HG02763 (cell line): ENCODE results near the gene NPEPL1.
"Not testable (repeated sequence)": the region's sequence is repeated elsewhere in the genome, so short reads cannot be mapped to it uniquely, and the experiment has no call there.

Source experiments
- ATAC-seq: cut with Tn5 transposase; IDR thresholded peaks from one replicate; pipeline ENCODE4 v1.9.1; 2021; ENCODE audit warnings: mild to moderate bottlenecking, moderate library complexity; ENCODE audit not compliant: unreplicated experiment

Gene NPEPL1

DNA sequence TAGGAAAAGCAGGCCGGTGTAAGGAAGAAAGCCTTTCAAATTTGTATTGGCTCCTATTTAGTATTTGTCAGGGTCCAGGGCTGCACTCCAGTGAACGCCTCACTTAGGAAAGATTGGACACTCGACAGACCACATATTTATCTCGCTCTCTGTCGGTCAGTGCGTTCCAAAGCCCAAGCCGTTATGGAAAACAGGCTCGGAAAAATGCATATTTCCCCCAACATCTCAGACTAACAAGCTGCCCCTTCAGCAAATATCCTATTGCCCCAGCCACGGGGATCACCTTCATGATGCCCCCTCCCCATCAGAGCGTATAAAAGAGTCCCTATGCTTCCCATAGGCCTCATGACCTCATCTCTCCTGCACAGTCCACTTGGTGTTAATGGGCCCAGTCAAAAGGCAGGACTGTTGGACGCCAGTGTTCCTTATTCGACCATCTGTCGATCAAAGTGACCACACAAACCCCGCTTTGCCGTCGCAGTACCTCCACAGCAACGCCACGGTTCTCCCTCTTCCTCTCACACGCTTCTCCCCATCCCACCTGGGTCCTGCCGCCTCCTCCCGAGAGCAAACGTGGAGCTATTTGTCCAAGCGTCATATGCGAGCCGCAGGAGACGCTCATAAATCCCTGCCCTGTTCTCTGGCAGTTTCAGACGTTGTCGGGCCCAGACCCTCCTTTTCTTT lies 63.3 kb downstream of the NPEPL1 start:
- no peak for ATAC-seq

DNA sequence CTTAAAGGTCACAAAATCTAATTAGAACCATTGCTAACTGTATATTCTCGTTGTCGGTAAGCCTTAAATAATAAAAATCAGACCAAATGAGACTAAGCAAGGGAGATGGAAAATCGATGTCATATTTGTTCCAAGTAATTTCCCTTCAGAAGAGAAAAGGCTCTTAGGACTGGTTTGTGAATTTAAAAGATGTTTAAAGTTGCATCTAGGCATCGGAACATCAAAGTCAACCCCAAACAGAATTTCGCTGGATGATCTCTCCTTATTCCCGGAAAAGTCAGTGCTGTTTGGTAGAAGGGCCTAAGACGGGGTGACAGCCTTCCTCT lies 63.8 kb downstream of the NPEPL1 start:
- no peak for ATAC-seq

DNA sequence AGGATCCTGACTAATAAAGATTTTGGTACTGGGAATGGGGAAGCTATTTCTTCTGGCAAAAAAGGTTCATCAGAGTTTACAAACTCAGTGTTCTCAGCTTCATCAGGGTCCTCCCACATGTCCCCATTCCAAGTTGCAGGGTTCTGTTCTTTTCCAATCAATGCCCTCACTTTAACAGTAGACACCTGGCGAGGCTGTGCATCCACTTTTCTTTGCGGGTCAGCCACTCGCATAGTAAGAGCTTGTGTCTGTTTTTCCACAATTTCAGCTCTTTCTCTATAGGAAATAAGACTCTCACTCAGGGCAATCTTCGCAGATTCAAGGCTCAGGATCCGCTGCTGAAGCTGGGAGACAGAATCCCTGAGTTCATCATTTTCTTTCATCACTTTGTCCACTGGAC lies 65.0 kb downstream of the NPEPL1 start:
- not testable (repeated sequence) for ATAC-seq

DNA sequence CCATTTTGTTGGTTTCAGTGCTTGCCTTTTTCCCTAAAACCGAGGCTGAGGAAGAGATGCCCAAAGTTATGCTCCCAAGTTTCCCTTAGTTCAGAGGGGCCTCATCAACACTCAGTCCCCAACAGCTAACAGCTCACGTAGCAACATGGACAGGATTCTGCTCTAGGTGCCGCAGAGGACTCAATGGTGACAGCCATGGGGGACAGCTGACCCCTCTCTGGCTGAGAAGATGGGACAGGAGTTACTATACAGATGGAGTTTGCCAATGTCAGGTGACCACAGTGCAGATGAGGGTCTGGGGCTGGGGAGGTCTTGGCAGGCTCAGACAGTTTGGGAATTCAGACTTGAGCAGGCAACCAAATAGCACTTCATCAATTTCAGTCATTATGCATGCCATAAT lies 67.3 kb downstream of the NPEPL1 start:
- ATAC-seq: no peak

DNA sequence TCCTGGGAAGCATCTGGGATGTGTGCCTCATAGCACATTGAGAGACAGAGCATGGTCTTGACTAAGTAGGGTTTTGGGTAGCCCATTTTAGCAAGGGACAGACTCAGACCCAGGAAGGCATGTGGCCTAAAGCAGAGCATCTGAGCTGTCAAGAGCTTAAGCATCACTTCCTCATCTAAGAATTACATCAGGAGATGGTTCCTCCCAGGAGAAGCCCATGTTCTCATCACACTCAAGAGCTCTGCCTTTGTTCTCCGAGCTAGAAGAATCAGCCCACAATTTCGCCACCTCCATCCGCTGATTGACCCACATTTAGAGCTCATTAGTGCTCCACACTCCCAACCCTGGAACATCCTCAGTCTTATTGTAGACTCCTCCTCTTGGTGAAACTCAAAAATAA lies 68.3 kb downstream of the NPEPL1 start:
- no peak for ATAC-seq

DNA sequence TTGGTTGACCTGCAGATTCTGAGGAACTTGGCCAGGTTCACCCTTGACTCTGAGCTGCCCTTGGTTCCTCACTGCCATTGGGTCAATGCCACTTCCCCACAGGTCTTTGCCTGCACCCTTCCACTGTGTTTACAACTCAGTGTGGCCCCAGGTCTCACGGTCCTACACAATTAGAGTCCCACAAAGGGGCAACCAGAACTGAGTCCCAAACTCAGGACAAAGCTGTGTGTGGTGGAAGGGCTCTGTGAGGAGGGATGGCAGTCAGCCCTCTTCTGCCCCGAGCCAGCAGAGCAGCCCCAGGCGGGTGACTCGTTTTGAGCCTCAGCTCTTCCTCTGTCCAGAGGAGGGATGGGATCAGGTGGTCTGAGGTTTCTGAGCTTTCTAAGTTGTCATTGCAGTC lies 69.5 kb downstream of the NPEPL1 start:
- ATAC-seq: no peak

DNA sequence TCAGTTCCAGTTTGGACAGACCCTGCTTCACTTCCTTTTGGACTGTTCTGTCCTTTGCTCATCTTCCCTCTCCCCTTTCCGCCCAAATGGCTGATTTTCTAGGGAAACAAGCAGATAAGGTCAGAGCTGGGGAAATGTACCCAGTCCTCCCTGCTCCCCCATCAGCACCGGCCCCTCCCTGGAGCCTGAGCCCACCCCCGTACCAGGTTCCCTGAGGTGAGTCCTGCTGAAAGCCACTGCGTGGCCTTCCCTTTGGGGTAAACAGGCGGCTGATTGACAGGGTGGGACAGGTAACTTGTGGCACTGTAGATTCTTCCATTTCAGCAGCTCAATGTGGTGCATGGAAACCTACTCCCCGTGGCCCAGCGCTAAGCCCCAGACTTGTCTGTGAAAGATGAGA lies 70.5 kb downstream of the NPEPL1 start:
- ATAC-seq: no peak
